Dedifferentiated amniotic fluid mesenchymal stem cell (primary cell): ENCODE data around the gene SHB.
A peak's percentile ranks its signal among the peaks of the same experiment; 100 is the strongest.

Source experiments
- DNase-seq: peaks from one replicate; pipeline ENCODE4 v3.0.0-alpha.2; 2016; ENCODE audit errors: extremely low spot score

Gene SHB

GRCh38 chr9:38042626-38043357 lies 26.2 kb downstream of the SHB start:
- no peak for DNase-seq

DNA sequence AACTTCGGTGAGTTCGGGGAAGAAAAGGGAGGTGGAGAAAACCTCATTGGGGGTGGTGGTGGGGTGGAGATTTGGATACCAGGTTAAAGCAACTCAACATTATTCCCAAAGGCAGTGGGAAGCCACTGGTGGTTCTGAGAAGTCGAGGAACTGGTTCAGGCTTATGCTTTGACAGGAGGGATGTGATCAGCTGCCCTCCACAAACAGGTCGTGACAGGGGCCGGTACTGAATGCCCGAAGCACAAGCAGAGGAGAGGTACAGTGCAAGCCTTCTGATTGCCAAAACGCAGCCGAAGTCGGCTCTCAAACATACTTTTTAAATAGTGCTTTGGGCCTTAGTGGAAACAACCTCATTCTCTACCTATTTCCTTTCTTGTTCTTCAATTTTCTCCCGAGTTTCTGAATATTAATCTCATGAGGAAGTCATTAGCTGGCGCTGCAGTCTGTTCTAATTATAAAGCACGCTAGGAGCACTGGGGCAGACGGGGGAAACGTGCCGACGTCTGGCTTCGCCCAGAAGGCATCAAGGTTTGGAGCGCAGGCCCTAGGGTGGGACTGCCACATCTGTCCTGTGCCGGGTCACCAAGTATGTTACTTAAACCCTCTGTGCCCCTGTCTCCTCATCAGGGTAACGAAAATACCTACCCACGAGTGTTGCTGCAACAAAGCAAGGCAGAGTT lies 27.3 kb downstream of the SHB start:
- no peak for DNase-seq

GRCh38 chr9:38039907-38040682 lies 28.9 kb downstream of the SHB start:
- DNase-seq: no peak

- DNase-seq: peak; percentile 35
Observed at GRCh38 chr9:38039090-38039906, 29.7 kb downstream of the SHB start.

GRCh38 chr9:38038307-38039089 lies 30.5 kb downstream of the SHB start:
- no peak for DNase-seq

DNA sequence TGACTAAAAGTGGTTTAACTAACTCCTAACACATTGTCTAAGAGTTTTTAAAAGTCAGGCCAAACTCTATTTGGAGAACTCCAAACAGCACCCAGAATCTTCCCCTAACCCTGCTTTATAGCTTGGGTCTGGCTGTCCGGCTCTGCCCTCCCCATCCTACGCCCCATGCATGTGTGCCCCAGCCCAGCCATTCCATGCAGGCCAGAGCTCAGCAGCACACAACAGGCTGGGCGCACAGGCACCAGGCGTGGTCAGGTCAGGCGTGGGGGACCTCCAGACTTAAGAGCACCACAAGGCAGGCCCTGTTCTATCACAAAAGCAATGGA lies 31.1 kb downstream of the SHB start:
- no peak for DNase-seq

DNA sequence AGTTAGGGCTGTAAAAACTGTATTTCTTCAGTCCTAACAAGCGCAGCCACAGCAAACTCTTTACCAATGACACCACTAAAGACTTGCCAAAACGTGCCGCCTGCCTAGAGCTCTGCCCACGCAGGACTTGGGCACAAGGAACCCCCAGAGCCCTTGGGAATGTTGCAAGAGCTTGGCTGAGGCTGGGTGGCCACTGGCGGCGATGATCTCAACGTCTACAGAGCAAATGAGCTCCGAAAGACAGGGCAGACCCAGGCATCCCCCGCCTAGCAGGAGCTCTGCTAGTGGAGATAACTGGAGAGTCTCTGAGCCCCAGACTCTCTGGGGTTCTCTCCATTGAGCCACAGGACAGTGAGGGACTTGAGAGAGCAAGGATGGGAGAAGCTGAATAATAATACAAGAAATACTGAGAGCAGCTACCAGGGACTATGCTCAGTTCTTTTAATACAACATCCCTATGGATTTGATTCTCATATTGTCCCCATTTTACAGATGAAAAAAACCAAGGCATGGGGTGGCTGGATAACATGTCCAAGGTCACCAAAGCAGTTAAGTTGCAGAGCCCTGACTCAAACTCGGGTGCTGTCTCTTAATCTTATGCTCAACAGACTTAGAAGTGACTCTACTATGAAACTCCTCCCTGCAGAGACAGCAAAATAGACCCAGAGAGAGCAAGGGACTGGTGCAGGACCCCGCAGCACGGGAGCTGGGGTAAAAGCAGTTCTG lies 32.5 kb downstream of the SHB start:
- no peak for DNase-seq

DNA sequence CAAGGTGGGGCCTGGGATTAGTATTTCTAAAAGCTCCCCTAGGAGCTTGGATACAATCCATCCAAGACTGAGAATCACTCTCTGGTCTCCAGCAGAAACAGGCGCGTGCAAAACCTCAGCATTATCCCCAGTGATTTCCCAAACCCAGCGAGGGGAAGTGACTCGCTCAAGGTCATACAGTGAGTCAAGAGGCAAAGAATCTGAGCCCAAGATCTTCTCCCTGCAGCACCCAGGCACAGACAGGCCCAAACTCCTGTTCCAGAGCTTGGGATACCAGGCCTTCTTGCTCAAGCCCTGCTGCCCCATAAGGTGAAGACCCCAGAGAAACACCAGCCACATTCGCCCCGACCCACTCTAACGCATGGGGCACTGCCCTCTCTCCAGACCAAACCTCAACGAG lies 33.2 kb downstream of the SHB start:
- DNase-seq: peak; percentile 34

- DNase-seq: no peak
Observed at GRCh38 chr9:38033941-38034340, 35.1 kb downstream of the SHB start.

- DNase-seq: no peak
Observed at GRCh38 chr9:38032266-38033110, 36.5 kb downstream of the SHB start.

GRCh38 chr9:38031594-38031993 lies 37.4 kb downstream of the SHB start:
- no peak for DNase-seq

DNA sequence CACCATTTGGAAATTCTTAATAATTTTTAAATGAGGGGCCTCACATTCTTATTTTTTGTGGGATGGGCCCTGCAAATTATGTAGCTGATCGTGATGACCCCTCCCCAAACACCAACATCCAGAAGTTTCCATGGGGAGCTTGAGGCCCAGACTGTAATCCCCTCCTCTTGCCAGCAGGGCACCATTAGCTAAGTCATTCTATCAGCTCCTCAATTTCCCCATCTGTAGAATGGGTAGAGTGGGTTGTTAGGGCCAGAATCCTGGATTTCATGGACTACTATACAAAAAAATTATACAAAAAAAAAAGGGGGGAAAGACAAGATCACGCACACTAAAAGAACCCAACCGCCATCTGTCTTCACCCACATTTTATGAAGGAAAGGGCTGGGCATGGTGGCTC lies 38.4 kb downstream of the SHB start:
- no peak for DNase-seq

GRCh38 chr9:38029915-38030638 lies 39.0 kb downstream of the SHB start:
- no peak for DNase-seq

- DNase-seq: no peak
Observed at GRCh38 chr9:38027714-38028113, 41.3 kb downstream of the SHB start.

DNA sequence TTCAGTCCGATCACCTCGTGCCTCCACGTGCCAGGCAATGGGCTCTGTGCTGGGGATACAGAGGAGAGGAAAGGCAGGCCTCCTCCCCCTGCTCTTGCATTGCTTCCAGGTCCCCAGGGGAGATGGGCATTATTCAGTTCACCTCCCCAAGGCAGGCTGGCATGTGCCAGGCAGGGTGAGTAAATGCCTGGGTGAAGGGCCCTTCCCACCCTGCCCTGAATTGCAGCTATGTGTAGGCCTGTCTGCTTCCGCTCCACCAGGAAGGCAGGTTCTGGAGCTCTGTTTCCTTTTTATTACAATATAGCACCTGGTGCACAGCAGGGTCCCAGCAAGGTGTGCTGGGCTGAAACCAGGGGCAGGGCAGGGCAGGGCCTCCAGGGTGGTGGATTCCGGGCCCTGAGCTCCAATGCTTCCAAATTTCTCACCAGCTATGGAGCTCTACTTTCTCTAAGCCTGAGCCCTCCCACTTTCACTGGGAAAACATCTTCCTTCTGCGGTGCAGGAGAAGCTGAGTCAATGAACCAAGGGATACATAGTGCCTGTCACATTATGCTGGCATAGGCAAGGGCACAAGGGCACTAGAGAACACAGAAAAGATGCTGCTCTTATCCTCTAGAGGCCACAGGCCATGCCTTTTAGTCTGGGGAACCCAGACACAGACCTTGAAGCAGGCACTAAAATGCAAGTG lies 42.0 kb downstream of the SHB start:
- DNase-seq: no peak

DNA sequence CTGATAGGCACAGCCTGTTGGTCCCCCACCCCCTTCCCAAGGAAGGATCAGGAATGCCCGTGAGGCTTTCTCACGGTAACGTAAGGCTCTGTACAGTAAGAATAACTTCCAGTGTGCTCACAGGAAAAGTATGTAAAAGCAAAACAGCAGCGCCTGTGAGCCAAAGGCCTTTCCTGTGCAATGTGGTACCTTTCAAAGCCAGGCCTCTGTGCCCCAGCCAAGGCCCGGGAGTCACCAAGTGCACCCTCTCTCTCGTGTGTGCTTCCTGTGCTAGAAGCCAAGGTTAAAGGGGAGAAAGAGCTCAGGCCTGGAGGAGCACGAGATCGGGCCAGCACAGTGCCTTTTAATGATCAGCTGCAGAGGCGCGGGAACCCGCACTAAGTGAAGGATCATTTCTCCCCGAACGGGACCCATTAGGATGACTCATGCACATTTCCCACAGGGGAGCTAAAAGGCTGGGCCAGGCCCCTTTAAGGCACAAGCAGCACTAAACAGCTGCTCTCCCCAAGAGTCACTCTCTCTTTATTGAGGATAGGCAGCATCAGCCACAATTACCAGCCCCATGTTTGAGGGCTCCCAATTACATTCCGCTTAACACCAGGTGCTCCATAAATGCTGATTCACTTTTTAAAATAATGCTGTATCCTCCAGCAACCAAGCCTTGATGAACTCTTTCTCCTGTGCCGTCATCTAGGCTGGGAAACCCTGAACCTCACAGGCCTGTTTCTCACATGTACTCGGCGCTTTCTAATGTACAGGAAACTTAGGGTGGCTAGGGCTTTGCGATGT lies 42.8 kb downstream of the SHB start:
- peak; percentile 84 for DNase-seq

- DNase-seq: no peak
Observed at GRCh38 chr9:38025166-38025565, 43.9 kb downstream of the SHB start.
